ENCODE results near the gene SMPDL3A.

- TF ChIP-seq FOXM1 (IDR thresholded peaks at IDR 0.05; ENCODE audit: borderline replicate concordance) (no peak), SUZ12 (IDR thresholded peaks at IDR 0.05) (no peak), PKNOX1 (IDR thresholded peaks at IDR 0.05) (no peak), FOXA1 (IDR thresholded peaks at IDR 0.05) (no peak), BHLHE40 (IDR thresholded peaks at IDR 0.05; ENCODE audit: borderline replicate concordance) (no peak), FOXK2 (IDR thresholded peaks at IDR 0.05) (no peak), SP1 (IDR thresholded peaks at IDR 0.05) (no peak), L3MBTL2 (conservative IDR thresholded peaks at IDR 0.05) (no peak), TARDBP (IDR thresholded peaks at IDR 0.05) (no peak), CTBP1 (IDR thresholded peaks at IDR 0.05; ENCODE audit: borderline replicate concordance) (no peak), ELF4 (IDR thresholded peaks at IDR 0.05) (no peak)
Measured at GRCh38 chr6:122791310-122791679, 2.2 kb downstream of the SMPDL3A start.

Data from HEK293T (cell line).